Gastrocnemius medialis (tissue), 4 donors: ENCODE data around the gene HS2ST1.

Experiments
- CTCF ChIP-seq, 5 experiments: fragments of 450-650 bp in 3 of 5; fragments of 200-600 bp in 2 of 5; sonication (generic) in 2 of 5; IDR thresholded peaks in 4 of 5; conservative IDR thresholded peaks in 1 of 5; 1 replicate in 4 of 5; 2 replicates in 1 of 5; pipeline ENCODE4 v1.5.1; 2016 to 2019; ENCODE audit warnings: antibody characterized with exemption in 5 of 5, mild to moderate bottlenecking in 3 of 5, moderate library complexity in 3 of 5
- POLR2A ChIP-seq, 2 donors: fragments of 450-650 bp; IDR thresholded peaks; one replicate each; pipeline ENCODE4 v1.6.1; 2017; ENCODE audit warnings: antibody characterized with exemption in 2 of 2, mild to moderate bottlenecking in 2 of 2, moderate library complexity in 2 of 2

- TF ChIP-seq CTCF (IDR thresholded peaks at IDR 0.05 in 4 of 5, conservative IDR thresholded peaks at IDR 0.05 in 1 of 5) (no peak), POLR2A (IDR thresholded peaks at IDR 0.05) (no peak)
Measured at GRCh38 chr1:86951430-86951829, 37.0 kb downstream of the HS2ST1 start.
